ENCODE measurements around the gene CBX5. TPM values are rescaled to one million over a fixed set of nuclear protein-coding genes. Genes with fewer than 3 reads are reported as not detected.

The CBX5 gene
- total RNA-seq, 1 donor from 2014 or later: 52.3 TPM

DNA sequence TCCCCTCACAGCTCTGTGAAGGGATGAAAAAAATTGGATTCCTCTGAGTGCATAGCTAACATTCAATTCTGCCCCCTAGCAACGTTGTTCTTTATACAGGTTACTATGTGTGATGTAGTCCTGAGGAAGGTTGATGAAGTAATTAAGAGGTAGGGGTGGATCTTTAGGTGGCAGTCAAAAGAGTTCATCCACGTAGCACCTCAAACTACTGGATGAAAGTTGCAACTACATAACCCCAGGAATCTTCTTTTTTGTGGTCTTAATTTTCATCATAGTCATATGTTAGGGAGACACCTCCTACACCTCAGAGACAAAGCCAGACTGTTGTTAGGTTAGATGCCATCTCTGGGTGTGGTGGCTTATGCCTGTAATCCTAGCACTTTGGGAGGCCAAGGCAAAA, 31.1 kb upstream of the CBX5 start:
- H3K9me3 ChIP-seq: no peaks in the 10 kb centered on the region
- no peak overlapping the region for H3K4me3 ChIP-seq
- no peaks in the 10 kb centered on the region for H3K27me3 ChIP-seq
- H3K4me1 ChIP-seq: peaks cover 16% of the 10 kb centered on the region
- no peak for DNase-seq
- H3K27ac ChIP-seq: no peak overlapping the region
- H3K36me3 ChIP-seq: no peaks in the 10 kb centered on the region
- TF ChIP-seq, protein P1, sequence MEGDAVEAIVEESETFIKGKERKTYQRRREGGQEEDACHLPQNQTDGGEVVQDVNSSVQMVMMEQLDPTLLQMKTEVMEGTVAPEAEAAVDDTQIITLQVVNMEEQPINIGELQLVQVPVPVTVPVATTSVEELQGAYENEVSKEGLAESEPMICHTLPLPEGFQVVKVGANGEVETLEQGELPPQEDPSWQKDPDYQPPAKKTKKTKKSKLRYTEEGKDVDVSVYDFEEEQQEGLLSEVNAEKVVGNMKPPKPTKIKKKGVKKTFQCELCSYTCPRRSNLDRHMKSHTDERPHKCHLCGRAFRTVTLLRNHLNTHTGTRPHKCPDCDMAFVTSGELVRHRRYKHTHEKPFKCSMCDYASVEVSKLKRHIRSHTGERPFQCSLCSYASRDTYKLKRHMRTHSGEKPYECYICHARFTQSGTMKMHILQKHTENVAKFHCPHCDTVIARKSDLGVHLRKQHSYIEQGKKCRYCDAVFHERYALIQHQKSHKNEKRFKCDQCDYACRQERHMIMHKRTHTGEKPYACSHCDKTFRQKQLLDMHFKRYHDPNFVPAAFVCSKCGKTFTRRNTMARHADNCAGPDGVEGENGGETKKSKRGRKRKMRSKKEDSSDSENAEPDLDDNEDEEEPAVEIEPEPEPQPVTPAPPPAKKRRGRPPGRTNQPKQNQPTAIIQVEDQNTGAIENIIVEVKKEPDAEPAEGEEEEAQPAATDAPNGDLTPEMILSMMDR (IDR thresholded peaks at IDR 0.05): no peak
- no peak for ATAC-seq
- intact Hi-C loops (cut with DNase I): no loop called here

DNA sequence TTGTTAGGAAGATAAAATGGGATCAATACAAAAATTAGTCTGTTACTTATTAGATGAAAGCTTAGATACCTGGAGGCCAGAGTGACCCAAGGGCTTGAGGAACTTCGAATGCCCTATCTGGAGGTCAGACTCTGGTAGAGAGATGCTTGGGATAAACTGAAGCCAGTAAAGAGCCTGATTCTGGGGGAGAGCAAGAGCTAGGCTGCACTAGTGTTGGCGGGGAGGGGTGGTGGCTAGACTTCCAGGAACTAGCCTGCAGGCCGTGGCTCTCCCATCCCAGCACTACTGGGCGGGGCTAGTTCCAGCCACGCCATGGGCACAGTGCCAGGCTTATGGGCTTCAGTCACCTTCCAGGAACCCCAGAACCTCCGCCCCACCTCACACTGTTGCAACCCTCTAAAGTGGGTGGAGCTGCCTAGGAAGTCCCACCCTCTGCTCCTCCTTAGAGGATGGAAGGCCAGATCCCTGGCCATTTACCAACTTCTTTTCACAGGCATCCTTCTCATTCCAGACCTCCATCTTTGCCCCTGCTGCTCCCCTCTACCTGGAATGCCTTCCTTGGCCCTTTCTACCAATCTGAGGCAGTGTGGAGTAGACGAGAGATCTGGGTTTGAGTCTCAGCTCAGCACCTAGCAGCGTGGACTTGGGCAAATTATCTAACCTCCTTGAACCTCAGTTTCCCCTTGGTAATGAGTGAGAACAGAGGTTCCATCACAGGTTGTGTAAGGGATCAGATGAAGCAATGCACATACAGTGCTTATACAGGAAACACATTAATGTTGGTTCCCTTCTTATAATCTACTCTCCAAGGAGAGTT, 27.2 kb upstream of the CBX5 start:
- no peak overlapping the region for H3K4me3 ChIP-seq
- H3K27me3 ChIP-seq: no peaks in the 10 kb centered on the region
- intact Hi-C loops (cut with DNase I): no loop called here
- peak; percentile 94 for ATAC-seq
- no peaks in the 10 kb centered on the region for H3K36me3 ChIP-seq
- H3K4me1 ChIP-seq: peaks cover 25% of the 10 kb centered on the region
- peak; percentile 97 for DNase-seq
- H3K9me3 ChIP-seq: no peaks in the 10 kb centered on the region
- TF ChIP-seq, protein P1 (IDR thresholded peaks at IDR 0.05): no peak
- peak overlapping the region; percentile 55 for H3K27ac ChIP-seq

DNA sequence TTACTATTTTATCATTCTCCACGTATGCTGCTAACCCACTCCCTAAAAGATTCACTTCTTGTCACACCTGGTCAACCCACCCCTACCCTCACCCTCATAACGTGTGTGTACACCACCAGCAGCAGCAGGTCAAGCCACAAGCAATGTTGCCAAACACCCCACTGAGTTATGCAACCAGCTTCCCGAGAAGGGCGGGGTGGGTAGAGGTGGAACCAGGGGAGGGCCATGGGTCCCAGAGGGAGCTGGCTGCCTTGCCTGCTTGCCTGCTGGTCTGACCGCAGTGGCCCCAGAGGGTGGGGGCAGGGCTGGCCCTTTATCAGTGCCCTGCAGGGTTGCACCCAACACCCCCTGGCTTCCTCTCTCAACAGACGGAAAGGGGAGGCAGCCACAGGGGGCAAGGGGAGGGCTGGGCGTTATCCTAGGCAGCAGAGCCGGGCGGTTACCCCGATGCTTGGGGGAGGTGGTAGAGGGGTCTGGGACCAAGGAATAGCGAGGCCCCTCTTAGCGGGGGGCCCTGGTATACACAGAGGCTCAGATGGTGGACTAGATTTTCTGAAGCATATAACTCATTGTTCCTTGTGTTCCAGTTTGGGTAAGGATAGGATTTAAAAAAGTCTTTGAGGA, 24.4 kb upstream of the CBX5 start:
- Histone ChIP-seq H3K36me3 (no peaks in the 10 kb centered on the region), H3K4me1 (peaks cover 37% of the 10 kb centered on the region), H3K27me3 (no peaks in the 10 kb centered on the region), H3K9me3 (no peaks in the 10 kb centered on the region), H3K27ac (peak overlapping the region; percentile 72), H3K4me3 (no peak overlapping the region)
- intact Hi-C loops (cut with DNase I): no loop called here
- DNase-seq (peak; percentile 93), ATAC-seq (peak; percentile 90)
- TF ChIP-seq, protein P1 (IDR thresholded peaks at IDR 0.05): no peak

DNA sequence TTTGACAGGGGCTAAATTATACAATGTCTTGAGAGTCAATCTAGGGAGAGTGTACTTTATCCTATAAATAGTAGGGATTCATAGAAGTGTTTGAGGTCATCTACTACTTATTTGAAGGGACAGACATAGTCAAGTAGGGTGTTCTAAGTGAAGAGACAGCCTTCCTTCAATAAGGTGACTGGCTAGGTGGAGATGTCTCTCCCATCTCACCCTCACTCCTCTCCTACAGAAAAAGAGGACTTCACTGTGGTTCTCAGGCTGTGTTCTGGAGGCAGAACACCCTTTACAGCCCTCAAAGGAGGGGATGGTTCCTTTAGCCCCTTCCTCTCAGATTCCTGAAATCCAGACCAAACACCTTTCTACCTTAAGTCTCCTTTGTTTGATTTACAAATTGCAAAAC, 23.7 kb upstream of the CBX5 start:
- H3K27me3 ChIP-seq: no peaks in the 10 kb centered on the region
- DNase-seq (no peak), ATAC-seq (no peak)
- intact Hi-C loops (cut with DNase I): no loop called here
- TF ChIP-seq, protein P1 (IDR thresholded peaks at IDR 0.05): no peak
- peak overlapping the region; percentile 72 for H3K27ac ChIP-seq
- H3K9me3 ChIP-seq: no peaks in the 10 kb centered on the region
- peaks cover 37% of the 10 kb centered on the region for H3K4me1 ChIP-seq
- H3K4me3 ChIP-seq: no peak overlapping the region
- H3K36me3 ChIP-seq: no peaks in the 10 kb centered on the region

DNA sequence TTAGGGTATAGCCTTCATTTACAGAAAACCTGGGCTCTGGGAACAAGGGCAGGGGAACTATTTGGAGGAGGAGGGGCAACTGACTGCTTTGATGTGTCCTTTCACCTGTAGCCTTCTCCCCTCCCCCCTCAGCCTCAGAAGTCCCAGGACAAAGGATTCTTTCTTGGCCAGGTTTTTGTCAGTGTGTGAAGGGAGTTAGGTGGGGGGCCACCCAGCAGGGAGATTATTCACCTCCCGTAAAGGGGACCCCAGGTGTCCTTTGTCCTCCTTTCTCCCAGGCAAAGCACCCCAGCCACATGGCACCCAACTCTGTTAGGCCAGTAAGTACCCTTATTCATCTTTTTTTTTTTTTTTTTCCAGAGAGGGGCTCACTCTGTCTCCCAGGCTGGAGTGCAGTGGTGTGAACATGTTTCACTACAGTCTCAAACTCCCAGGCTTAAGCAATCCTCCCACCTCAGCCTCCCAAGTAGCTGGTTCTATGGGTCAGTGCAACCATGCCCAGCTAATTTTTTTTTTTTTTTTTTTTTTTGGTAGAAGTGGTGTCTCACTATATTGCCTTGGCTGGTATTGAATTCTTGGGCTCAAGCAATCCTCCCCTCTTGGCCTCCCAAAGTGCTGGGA, 21.6 kb upstream of the CBX5 start:
- ATAC-seq (no peak), DNase-seq (no peak)
- H3K27ac ChIP-seq: no peak overlapping the region
- H3K27me3 ChIP-seq: no peaks in the 10 kb centered on the region
- TF ChIP-seq, protein P1 (IDR thresholded peaks at IDR 0.05): no peak
- intact Hi-C loops (cut with DNase I): no loop called here
- H3K4me1 ChIP-seq: peaks cover 26% of the 10 kb centered on the region
- H3K36me3 ChIP-seq: no peaks in the 10 kb centered on the region
- H3K9me3 ChIP-seq: no peaks in the 10 kb centered on the region
- H3K4me3 ChIP-seq: no peak overlapping the region
